HT1080 (cell line): ENCODE results near the gene RARA. TPM values are rescaled to one million over a fixed set of nuclear protein-coding genes. Genes with fewer than 3 reads are reported as not detected.
"Not testable (repeated sequence)": the region's sequence is repeated elsewhere in the genome, so short reads cannot be mapped to it uniquely, and the experiment has no call there.

ENCODE experiments used
- DNase-seq: peaks from one replicate; pipeline ENCODE4 v3.0.0-alpha.2; 2015; ENCODE audit warnings: low read depth
- total RNA-seq: library from RNA; depleted of rRNA; stranded (reverse); fragments of >200 nt; shearing (Covaris generic); gene quantifications from 2 replicates; pipeline ENCODE4 v1.2.3, GENCODE V29; 2014

Gene RARA
- total RNA-seq, 1 experiment from 2014 or later = 34.4 TPM

DNA sequence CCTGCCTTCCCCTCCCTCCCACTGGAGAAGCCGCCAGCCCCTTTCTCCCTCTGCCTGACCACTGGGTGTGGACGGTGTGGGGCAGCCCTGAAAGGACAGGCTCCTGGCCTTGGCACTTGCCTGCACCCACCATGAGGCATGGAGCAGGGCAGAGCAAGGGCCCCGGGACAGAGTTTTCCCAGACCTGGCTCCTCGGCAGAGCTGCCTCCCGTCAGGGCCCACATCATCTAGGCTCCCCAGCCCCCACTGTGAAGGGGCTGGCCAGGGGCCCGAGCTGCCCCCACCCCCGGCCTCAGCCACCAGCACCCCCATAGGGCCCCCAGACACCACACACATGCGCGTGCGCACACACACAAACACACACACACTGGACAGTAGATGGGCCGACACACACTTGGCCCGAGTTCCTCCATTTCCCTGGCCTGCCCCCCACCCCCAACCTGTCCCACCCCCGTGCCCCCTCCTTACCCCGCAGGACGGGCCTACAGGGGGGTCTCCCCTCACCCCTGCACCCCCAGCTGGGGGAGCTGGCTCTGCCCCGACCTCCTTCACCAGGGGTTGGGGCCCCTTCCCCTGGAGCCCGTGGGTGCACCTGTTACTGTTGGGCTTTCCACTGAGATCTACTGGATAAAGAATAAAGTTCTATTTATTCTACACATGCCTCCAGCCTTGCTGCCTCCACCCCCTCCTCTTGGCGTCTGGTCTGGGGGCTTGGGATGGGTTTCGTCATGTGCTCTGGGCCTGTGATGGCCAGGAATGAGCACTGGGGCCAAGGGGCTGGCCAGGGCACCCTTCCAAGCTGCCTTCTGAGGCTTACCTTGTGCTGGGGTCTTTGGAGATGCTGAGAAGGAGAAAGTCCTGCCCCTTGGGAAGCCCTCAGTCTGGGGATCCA lies 48.3 kb downstream of the RARA start:
- no peak for DNase-seq

DNA sequence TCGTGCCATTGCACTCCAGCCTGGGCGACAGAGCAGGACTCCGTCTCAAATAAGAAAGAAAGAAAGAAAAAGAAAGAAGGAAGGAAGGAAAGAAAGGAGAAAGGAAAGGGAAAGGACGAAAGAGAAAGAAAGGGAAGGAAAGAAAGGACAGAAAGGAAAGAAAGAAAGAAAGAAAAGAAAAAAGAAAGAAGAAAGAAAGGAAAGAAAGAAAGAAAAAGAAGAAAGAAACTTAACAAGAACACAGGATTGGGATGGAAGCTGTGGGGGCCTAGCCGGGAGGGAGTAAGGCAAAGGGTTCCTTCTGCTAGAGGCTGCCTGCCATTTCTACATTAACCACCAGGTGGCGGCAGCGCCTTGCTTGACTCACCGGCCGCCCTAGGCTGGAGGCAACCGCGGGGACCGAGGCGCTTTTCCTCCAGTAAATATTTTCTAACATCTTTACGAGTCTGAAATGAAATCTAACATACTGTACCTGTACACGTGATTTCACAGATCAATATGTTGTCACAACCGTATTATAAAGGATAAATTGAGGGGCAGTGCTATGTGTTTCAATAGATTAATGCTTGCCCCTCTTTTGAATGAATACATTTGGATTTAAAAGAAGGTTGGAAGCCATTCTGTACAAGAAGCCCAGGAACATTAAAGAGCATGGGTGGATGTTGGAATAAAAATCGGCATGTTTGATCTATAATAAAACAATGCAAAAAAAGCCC lies 49.5 kb downstream of the RARA start:
- peak; percentile 76 for DNase-seq

DNA sequence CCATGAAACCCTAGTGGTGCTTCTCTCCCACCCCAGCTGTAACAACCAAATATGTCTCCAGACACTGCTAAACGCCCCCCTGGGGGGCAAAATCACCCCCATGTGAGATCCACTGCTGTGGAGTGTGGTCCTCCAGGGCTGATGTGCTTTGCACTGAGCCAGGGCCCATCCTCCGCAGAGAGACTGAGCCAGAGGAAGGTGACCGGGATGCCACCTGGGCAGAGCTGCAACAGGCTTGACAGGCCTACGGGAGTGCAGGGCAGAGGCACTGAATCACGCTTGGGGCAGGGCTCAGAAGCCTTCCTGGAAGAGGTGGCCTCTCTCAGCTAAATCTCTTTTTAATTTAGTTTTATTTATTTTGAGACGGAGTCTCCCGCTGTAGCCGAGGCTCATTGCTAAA lies 51.1 kb downstream of the RARA start:
- DNase-seq = no peak

DNA sequence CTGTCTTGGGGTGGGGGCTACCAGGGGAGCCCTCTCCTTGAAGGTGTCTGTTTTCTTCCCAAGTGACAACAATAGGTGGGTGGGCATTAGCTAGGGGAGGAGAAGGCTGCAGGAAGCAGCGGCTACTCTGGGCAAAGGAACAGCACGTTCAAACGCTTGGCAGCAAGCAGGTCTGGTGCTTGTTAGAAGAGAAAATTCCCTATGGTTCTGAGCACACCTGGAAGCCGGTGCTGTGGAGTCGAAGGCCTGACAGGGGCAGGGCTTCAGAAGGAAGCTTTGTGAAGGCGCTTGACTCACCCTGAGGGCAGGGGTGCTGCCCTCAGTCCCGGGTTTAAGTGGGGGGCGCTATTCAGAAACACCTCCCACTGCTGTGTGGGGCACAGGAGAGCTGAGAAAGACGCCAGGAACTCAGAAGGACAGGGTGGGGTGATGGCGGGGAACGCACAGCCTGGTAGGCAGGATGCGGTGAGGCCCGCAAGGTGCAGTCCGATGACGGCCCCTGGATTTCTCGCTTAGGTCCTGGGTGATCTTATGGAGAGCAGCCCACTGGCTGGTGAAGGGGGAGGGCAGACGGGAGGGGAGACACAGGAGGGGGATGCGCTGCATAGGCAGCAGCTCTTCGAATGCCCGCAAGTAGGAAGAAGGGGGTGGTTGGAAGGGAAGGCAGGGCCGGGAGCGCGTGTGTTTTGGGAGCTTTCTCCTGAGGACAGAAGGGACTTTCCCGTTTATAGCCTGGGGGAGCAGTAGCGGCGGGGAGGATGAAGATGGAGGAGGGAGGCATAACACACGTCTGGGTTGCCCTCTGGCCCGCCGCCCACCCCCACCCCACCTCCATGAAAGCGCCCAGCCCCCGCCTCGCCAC lies 52.3 kb downstream of the RARA start:
- no peak for DNase-seq

DNA sequence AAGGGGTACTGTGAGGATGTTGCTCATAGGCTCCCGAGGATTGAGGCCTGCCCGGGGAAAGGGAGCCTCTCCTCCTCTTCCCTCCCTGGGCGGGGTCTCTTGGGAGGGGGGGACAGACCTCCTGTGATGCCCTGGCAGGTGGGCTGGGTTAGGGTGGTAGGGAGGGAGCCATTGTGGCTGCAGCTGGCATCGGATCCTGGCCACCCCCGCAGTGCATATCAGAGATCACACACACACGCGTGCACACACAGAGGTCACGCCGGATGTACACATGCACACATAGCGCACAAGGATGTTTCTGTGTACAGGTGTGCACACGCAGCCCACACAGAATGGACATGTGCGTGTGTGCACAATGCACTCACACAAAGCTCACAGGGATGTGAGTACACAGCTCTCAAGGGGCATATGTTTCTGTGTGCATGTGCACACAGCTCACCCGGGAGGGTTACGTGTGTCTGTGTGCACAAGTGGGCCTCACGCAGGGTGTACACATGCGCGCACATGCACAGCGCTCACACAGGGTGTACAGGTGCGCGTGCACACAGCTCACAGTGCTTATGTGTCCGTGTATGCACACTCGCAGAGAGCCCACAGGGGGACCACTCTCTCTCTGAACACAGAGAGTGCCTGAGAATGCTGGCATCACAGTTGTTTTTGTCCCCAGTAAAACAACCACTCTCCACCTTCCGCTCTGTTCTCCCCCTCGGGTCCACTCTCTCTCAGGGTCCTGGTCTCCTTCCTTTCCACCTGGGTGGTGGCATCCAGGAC lies 53.1 kb downstream of the RARA start:
- DNase-seq = no peak

DNA sequence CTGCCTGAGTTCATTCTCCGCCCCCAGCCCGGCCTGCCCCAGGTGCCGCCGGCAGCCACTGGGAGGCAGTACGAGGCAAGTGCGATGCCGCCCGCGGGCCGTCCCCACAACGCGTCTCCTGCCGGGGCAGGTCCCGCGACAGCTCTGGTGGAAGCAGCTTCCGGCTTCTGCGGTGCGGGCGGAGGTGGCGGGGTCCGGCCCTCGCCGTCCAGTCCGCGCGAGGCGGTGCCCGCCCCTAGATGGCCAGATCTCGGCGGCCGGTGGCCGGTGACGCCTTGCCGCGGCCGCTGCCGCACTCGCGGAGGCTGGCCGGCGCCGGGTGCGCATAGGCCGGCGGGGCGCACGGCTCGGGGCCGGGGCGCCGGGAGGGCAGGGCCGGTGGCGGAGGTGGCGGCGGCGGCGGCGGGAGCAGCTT lies 53.7 kb downstream of the RARA start:
- peak; percentile 63 for DNase-seq

GRCh38 chr17:40363111-40363827 lies 54.3 kb downstream of the RARA start:
- DNase-seq = no peak

DNA sequence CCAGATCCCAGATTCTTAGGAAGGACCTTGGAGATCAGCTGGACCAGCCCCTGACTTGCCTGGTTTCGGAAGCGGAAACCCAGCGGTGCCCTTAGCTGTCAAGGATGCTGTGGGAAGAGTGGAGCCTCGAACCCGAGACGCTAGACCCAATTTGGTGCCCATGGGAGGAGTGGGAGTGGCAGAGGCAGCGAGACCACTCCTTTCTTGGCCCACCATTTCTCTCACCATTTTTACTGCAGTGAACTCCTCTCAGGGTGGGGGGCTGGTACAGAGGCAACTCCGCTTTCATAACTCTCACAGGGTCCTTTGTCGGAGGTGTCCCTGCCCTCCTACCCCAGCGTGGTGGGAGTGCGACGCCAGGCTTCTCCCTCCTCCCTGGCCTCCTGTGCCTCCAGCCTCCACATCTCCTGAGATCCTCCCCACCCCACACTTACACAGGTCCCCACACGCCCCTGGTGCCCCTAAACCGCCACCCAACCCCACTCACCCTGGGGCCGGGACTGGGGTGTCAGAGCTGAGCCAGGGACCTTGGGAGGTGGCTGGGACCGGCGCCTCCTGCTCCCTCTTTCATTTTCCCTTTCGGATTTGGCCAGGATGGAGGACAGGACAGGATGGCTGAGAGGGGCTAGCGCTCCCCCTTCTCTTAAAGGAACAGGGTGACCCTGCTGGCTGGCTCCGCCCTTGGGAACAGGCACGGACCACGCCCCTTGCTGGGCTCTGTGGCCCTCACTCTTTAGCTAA lies 55.3 kb downstream of the RARA start, which contains the start of gene GJD3:
TSS of gene GJD3 (minus strand) at position 617 of the 741 bp plus-strand sequence. CDS start 922 bp downstream, outside the sequence.
- no peak for DNase-seq

- DNase-seq = no peak
Observed at GRCh38 chr17:40364906-40365305, 55.9 kb downstream of the RARA start.

GRCh38 chr17:40366076-40366860 lies 57.3 kb downstream of the RARA start:
- no peak for DNase-seq

DNA sequence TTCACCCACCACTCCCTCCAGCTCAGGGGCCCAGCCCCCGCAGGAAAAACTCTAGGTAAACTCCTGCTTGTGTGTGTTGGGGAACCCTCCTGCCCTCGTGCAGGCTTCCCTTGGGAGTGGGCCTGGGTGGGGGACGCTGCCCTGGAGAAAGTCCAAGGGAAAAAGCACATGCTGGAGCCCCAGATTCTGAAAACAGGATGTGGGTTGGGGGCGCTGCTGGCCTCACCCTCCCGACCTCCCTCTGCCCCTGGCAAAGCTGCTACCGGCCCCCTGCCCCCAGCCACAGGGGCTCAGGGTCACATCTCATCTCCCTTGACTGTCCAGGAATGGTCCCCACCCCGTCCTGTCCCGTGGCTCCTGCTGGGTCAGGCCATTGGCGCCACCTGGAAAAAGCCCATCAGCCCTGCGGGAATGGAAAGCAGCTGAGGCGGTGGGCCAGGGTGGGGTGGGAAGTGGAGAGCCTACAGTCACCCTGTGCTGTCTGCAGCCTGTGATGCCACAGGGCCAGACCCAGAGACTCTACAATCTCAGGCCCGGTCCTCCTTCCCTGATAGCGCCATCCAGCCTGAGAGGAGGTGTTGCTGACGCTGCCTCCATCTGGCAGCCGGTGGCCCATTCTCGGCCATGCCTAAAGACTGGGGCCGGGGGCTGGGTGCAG lies 58.0 kb downstream of the RARA start:
- DNase-seq = no peak

- DNase-seq = not testable (repeated sequence)
Observed at GRCh38 chr17:40367728-40368127, 58.7 kb downstream of the RARA start.

DNA sequence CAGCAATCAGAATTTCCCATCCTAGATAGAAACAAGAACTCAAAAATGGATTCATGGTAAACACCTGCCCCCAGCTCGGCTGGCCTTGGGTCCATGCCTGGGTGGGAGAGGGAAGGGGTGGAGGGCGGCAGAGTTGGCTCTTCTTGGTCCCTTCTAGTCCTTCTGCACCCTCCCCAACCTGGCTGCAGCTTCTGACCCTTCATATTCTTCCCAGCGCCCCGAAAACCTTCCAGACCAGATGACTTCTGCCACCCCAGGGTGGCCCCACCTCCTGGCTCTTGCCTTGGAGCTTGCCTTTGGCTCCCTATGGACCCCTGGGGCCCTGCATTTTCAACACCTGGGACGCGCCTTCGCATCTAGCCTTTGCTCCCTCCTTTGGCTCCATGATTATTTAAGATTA lies 60.9 kb downstream of the RARA start:
- no peak for DNase-seq

DNA sequence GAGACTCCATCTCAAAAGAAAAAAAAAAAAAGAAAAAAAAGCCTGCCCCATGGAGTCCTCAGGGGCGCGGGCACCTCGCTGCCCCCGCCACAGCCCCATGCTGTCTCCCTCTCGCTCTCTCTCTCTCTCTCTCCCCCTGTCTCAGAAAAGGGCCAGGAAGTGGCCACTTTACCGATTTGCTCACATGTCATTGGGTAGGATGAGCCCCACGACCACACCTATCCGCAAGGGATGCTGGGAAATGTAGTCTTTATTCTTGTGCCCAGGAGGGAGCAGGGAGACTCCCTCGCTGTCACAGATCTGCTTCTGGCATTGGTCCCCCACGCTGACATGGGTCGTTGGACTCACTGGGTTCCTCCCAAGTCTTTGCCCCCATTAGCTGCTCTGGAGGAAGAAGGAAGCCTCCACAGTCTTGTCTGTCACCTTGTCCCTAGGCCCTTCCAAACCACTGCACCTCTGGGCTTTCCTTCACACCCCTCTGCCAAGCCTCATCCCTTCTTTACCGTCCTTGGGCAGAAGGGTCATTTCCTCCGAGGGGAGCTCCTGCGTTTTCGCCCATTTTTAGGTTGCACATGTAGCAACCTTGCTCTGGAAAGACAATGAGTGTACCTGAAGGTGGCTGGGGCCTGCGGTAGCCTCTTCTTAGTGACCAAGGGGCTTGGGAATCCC lies 62.4 kb downstream of the RARA start:
- peak; percentile 19 for DNase-seq

DNA sequence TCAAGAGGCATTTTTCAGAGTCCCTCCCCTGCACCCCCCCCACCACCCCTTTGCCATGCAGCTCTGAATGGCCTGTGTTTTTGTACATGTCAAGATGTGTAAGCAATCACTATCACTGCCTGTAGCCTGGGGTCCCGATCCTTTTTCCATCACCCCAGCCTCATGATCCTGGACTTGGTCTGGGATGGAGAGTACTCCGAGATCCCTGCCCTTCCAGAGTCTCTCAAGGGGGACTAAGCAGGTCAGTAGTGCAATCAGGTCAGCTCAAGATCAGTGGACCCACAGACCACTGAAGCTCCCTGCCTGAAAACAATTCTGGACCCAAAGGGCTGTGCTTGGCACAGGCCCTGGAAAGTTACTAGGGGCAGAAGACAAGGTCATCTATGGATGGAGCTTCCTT lies 63.1 kb downstream of the RARA start:
- no peak for DNase-seq

DNA sequence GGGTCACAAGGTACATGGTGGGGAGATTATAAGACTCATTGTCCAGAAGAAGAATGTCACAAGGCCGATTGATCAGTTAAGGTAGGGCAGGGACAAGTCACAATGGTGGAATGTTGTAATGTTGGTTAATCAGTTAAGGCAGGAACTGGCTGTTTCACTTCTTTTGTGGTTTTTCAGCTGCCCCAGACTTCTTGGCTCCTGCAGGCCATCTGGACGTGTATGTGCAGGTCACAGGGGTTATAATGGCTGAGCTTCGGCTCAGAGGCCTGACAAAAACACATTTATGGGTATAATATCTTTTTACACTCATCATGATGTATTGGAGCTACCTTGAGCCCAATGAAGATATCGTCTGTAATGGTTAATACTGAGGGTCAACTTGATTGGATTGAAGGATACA lies 63.7 kb downstream of the RARA start:
- not testable (repeated sequence) for DNase-seq

DNA sequence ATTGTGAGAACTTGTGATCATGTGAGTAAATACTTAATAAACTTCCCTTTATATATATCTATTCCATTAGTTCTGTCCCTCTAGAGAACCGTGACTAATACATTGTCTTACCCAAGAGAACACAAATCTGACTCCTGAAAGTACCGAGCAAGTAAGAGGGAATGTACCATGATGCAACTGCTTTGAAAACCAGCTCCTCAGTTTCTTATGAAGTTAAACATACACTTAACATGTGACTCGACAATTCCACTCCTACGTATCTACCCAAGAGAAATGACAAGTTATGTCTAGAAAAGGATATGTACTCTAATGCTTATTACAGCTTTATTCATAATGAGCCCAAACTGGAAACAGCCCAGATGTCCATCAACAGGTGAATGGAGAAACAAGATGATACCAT lies 64.3 kb downstream of the RARA start:
- no peak for DNase-seq
